CD14-positive monocyte (primary cell): Measurements from ENCODE around the gene ZBTB47. TPM values are rescaled to one million over a fixed set of nuclear protein-coding genes. Genes with fewer than 3 reads are reported as not detected.

ENCODE experiments used
- DNase-seq, 3 donors: peaks; one replicate each; pipeline ENCODE4 v3.0.0-alpha.2; 2011 to 2022
- H2AFZ ChIP-seq: 2 replicates; pipeline ENCODE4 v1.6.0; 2012; ENCODE audit warnings: mild to moderate bottlenecking, low read depth, low read length, inconsistent platforms; ENCODE audit not compliant: insufficient read depth, poor library complexity, severe bottlenecking
- H3K27ac ChIP-seq, 2 donors: 1 replicate in 1 of 2; 2 replicates in 1 of 2; pipeline ENCODE4 v1.5.1; 2012 to 2013; ENCODE audit warnings: low read length in 2 of 2, control low read depth in 1 of 2, inconsistent platforms in 1 of 2, low read depth in 1 of 2, mild to moderate bottlenecking in 1 of 2
- H3K27me3 ChIP-seq, 2 donors: one replicate each; pipeline versions ENCODE4 v1.6.0 to v1.6.1; 2011 to 2013; ENCODE audit warnings: low read length in 2 of 2; ENCODE audit not compliant: control insufficient read depth in 2 of 2, insufficient read depth in 2 of 2
- H3K36me3 ChIP-seq, 2 donors: replicated peaks in 1 of 2; 1 replicate in 1 of 2; 2 replicates in 1 of 2; pipeline versions ENCODE4 v1.5.1 to v1.6.1; 2012 to 2013; ENCODE audit warnings: low read length in 2 of 2, control low read depth in 1 of 2, inconsistent platforms in 1 of 2, mild to moderate bottlenecking in 1 of 2; ENCODE audit not compliant: insufficient read depth in 2 of 2, control insufficient read depth in 1 of 2
- H3K4me1 ChIP-seq, 2 donors: 1 replicate in 1 of 2; 2 replicates in 1 of 2; pipeline versions ENCODE4 v1.5.1 to v1.6.1; 2012 to 2013; ENCODE audit warnings: low read length in 2 of 2, control low read depth in 1 of 2, inconsistent platforms in 1 of 2, mild to moderate bottlenecking in 1 of 2, moderate library complexity in 1 of 2; ENCODE audit not compliant: insufficient read depth in 2 of 2, control insufficient read depth in 1 of 2
- H3K4me2 ChIP-seq: replicated peaks from 2 replicates; pipeline ENCODE3; 2012; ENCODE audit warnings: low read length, moderate library complexity, mild to moderate bottlenecking; ENCODE audit not compliant: poor library complexity, severe bottlenecking; ENCODE audit errors: extremely low read depth
- H3K4me3 ChIP-seq, 3 experiments: fragments of 200-600 bp in 1 of 3; sonication (generic) in 1 of 3; replicated peaks in 1 of 3; 1 replicate in 2 of 3; 2 replicates in 1 of 3; pipeline ENCODE4 v1.5.1; 2011 to 2013; ENCODE audit warnings: low read length in 3 of 3, mild to moderate bottlenecking in 3 of 3, control low read depth in 2 of 3, low read depth in 2 of 3, inconsistent platforms in 1 of 3, moderate library complexity in 1 of 3
- H3K79me2 ChIP-seq: 2 replicates; pipeline ENCODE4 v1.6.0; 2012; ENCODE audit warnings: mild to moderate bottlenecking, control low read depth, inconsistent platforms, low read length, moderate library complexity; ENCODE audit not compliant: insufficient read depth
- H3K9ac ChIP-seq: 2 replicates; pipeline ENCODE4 v1.6.0; 2017; ENCODE audit warnings: low read length, mild to moderate bottlenecking; ENCODE audit not compliant: insufficient read depth, poor library complexity, severe bottlenecking
- H3K9me3 ChIP-seq, 2 donors: replicated peaks in 1 of 2; 1 replicate in 1 of 2; 2 replicates in 1 of 2; pipeline versions ENCODE4 v1.5.1 to v1.6.1; 2012 to 2013; ENCODE audit warnings: low read length in 2 of 2, control low read depth in 1 of 2; ENCODE audit not compliant: control insufficient read depth in 1 of 2, insufficient read depth in 1 of 2
- H4K20me1 ChIP-seq: 2 replicates; pipeline ENCODE4 v1.6.0; 2012; ENCODE audit warnings: mild to moderate bottlenecking, low read length, control low read depth, moderate library complexity; ENCODE audit not compliant: insufficient read depth
- H3K27ac Mint-ChIP-seq, 7 donors: one replicate each; pipeline ENCODE4 v1.8.0; 2020; ENCODE audit warnings: mild to moderate bottlenecking in 7 of 7, mixed read lengths in 7 of 7, moderate library complexity in 6 of 7, inconsistent platforms in 2 of 7
- H3K27me3 Mint-ChIP-seq, 3 donors: one replicate each; pipeline ENCODE4 v1.8.0; 2021 to 2022; ENCODE audit warnings: low read depth in 3 of 3, mild to moderate bottlenecking in 3 of 3, mixed read lengths in 3 of 3, moderate library complexity in 3 of 3, inconsistent platforms in 1 of 3
- H3K36me3 Mint-ChIP-seq, 2 donors: one replicate each; pipeline ENCODE4 v1.8.0; 2020; ENCODE audit warnings: mixed read lengths in 2 of 2, inconsistent platforms in 1 of 2, mild to moderate bottlenecking in 1 of 2
- H3K4me1 Mint-ChIP-seq: one replicate; pipeline ENCODE4 v1.8.0; 2020; ENCODE audit warnings: mild to moderate bottlenecking, mixed read lengths
- H3K4me3 Mint-ChIP-seq, 2 donors: one replicate each; pipeline ENCODE4 v1.8.0; 2020; ENCODE audit warnings: mild to moderate bottlenecking in 2 of 2, mixed read lengths in 2 of 2, moderate library complexity in 1 of 2
- H3K9me3 Mint-ChIP-seq, 7 donors: one replicate each; pipeline ENCODE4 v1.8.0; 2020 to 2022; ENCODE audit warnings: mixed read lengths in 7 of 7, mild to moderate bottlenecking in 6 of 7, moderate library complexity in 6 of 7, inconsistent platforms in 2 of 7
- CTCF ChIP-seq: fragments of 200-600 bp; IDR thresholded peaks from one replicate; pipeline ENCODE4 v1.8.0; 2022; ENCODE audit warnings: antibody characterized with exemption, mild to moderate bottlenecking
- WGBS: methylation state at CpG from one replicate; pipeline ENCODE4 v1.1.5; 2013; ENCODE audit warnings: missing lambda C conversion rate; ENCODE audit not compliant: insufficient coverage; 5-methylcytosine and 5-hydroxymethylcytosine counted together
- intact Hi-C, 2 donors: fragments of 100-400 bp; cut with micrococcal nuclease; formaldehyde crosslinking; loops; one replicate each; pipeline versions ENCODE4 v1.15.0 to v1.15.1; 2023
- polyA plus RNA-seq, 3 donors: library from polyadenylated mRNA; depleted of rRNA in 1 of 3; unstranded in 2 of 3; stranded (reverse) in 1 of 3; fragments of 300-500 nt in 2 of 3; fragments of >200 nt in 1 of 3; fragmentation: Illumina TruSeq in 2 of 3; gene quantifications; 1 replicate in 2 of 3; 2 replicates in 1 of 3; pipeline ENCODE4 v1.2.3, GENCODE V29; 2012 to 2021

Gene ZBTB47
- polyA plus RNA-seq, 3 donors: 0.35 to 9.8 (median 0.41) TPM

- Histone ChIP-seq H3K4me3 (no peak overlapping the region), H3K27me3 (no peaks in the 10 kb centered on the region), H3K79me2 (no peaks in the 10 kb centered on the region), H2AFZ (no peak overlapping the region), H3K9ac (no peak overlapping the region), H3K27ac (no peak overlapping the region), H3K9me3 (peaks cover 0 to 10% of the 10 kb centered on the region in 2 donors), H3K36me3 (peaks cover 4 to 19% of the 10 kb centered on the region in 2 donors), H4K20me1 (peaks cover under 1% of the 10 kb centered on the region), H3K4me2 (no peak overlapping the region), H3K4me1 (peaks cover 0 to 4% of the 10 kb centered on the region in 2 donors)
- Mint-ChIP-seq H3K9me3 (peaks cover 2 to 8% (median 5%) of the 10 kb centered on the region in 7 donors), H3K4me3 (no peak overlapping the region), H3K36me3 (peaks cover 11 to 27% of the 10 kb centered on the region in 2 donors), H3K27ac (no peak overlapping the region), H3K4me1 (peaks cover 7% of the 10 kb centered on the region), H3K27me3 (peaks cover 1 to 12% (median 4%) of the 10 kb centered on the region in 3 donors)
- WGBS: 92% methylated on average over 2 of the region's 8 CpGs
- intact Hi-C loops: no loop called here
- no peak for TF ChIP-seq CTCF
- no peak for DNase-seq
These were observed 12.5 kb downstream of the ZBTB47 start for GRCh38 chr3:42666022-42666421.

- H3K9me3 ChIP-seq: peaks cover 0 to 10% of the 10 kb centered on the region in 2 donors
- 100% methylated on average over 1 of the region's 4 CpGs for WGBS
- Mint-ChIP-seq H3K4me3 (no peak overlapping the region), H3K27me3 (peaks cover 1 to 12% (median 4%) of the 10 kb centered on the region in 3 donors), H3K36me3 (peaks cover 6 to 21% of the 10 kb centered on the region in 2 donors), H3K9me3 (peaks cover 2 to 8% (median 5%) of the 10 kb centered on the region in 7 donors), H3K4me1 (peaks cover 7% of the 10 kb centered on the region), H3K27ac (no peak overlapping the region)
- no peaks in the 10 kb centered on the region for H4K20me1 ChIP-seq
- DNase-seq: no peak
- H2AFZ ChIP-seq: no peak overlapping the region
- H3K27ac ChIP-seq: no peak overlapping the region
- H3K9ac ChIP-seq: no peak overlapping the region
- peaks cover 2 to 14% of the 10 kb centered on the region in 2 donors for H3K36me3 ChIP-seq
- TF ChIP-seq CTCF: no peak
- H3K79me2 ChIP-seq: no peaks in the 10 kb centered on the region
- no peaks in the 10 kb centered on the region for H3K27me3 ChIP-seq
- H3K4me2 ChIP-seq: no peak overlapping the region
- intact Hi-C loops: no loop called here
- H3K4me1 ChIP-seq: peaks cover 0 to 4% of the 10 kb centered on the region in 2 donors
- no peak overlapping the region for H3K4me3 ChIP-seq
These were observed 13.1 kb downstream of the ZBTB47 start for GRCh38 chr3:42666577-42666998.
